ENCODE data around the gene COLEC12.

Gene COLEC12

GRCh38 chr18:449374-449773 is 51.1 kb downstream of the COLEC12 start:
- TF ChIP-seq POLR2A (IDR thresholded peaks at IDR 0.05; ENCODE audit: extremely low read depth, insufficient read length) (no peak), CTCF (IDR thresholded peaks at IDR 0.05; ENCODE audit: low read depth, low read length) (no peak), MYC (IDR thresholded peaks at IDR 0.05; ENCODE audit: low read depth, low read length) (no peak)
- TF ChIP-seq, protein P1, sequence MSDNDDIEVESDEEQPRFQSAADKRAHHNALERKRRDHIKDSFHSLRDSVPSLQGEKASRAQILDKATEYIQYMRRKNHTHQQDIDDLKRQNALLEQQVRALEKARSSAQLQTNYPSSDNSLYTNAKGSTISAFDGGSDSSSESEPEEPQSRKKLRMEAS (IDR thresholded peaks at IDR 0.05; ENCODE audit: low read depth, low read length): no peak
- no peak overlapping the region for H3K4me3 ChIP-seq (ENCODE audit: low read depth, low read length)
- no peak for DNase-seq (ENCODE audit: low read depth)

GRCh38 chr18:448116-448790 is 52.2 kb downstream of the COLEC12 start:
- H3K4me3 ChIP-seq (ENCODE audit: low read depth, low read length): no peak overlapping the region
- DNase-seq (ENCODE audit: low read depth): no peak
- no peak for TF ChIP-seq CTCF (IDR thresholded peaks at IDR 0.05; ENCODE audit: low read depth, low read length)

GRCh38 chr18:446941-447560 is 53.5 kb downstream of the COLEC12 start:
- DNase-seq (ENCODE audit: low read depth): no peak
- TF ChIP-seq CTCF (IDR thresholded peaks at IDR 0.05; ENCODE audit: low read depth, low read length): no peak
- TF ChIP-seq, protein P1 (IDR thresholded peaks at IDR 0.05; ENCODE audit: low read depth, low read length): no peak
- TF ChIP-seq POLR2A (IDR thresholded peaks at IDR 0.05; ENCODE audit: extremely low read depth, insufficient read length): no peak
- no peak for TF ChIP-seq MYC (IDR thresholded peaks at IDR 0.05; ENCODE audit: low read depth, low read length)
- no peak overlapping the region for H3K4me3 ChIP-seq (ENCODE audit: low read depth, low read length)

DNA sequence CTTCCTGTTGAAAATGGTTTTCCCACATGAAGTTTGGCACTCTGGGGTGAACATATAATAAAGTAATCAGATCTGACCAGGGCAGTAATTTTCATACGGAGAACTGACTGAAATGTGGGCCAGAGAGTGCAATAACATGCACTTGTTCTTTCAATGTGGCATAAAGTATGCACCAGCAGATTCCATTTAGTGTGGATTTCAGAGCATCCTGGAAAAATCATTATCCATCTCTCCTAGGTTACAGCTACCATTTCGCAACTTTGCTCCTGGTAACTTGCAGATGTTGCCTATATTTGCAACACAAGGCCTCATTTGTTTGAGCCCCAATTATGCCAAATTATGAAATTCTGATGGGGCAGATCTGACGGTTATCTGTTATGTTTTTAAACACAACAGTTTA is 55.4 kb downstream of the COLEC12 start:
- DNase-seq (ENCODE audit: low read depth): no peak
- no peak for TF ChIP-seq CTCF (IDR thresholded peaks at IDR 0.05; ENCODE audit: low read depth, low read length)
- no peak for TF ChIP-seq POLR2A (IDR thresholded peaks at IDR 0.05; ENCODE audit: extremely low read depth, insufficient read length)
- TF ChIP-seq MYC (IDR thresholded peaks at IDR 0.05; ENCODE audit: low read depth, low read length): no peak
- TF ChIP-seq, protein P1 (IDR thresholded peaks at IDR 0.05; ENCODE audit: low read depth, low read length): no peak
- H3K4me3 ChIP-seq (ENCODE audit: low read depth, low read length): no peak overlapping the region

DNA sequence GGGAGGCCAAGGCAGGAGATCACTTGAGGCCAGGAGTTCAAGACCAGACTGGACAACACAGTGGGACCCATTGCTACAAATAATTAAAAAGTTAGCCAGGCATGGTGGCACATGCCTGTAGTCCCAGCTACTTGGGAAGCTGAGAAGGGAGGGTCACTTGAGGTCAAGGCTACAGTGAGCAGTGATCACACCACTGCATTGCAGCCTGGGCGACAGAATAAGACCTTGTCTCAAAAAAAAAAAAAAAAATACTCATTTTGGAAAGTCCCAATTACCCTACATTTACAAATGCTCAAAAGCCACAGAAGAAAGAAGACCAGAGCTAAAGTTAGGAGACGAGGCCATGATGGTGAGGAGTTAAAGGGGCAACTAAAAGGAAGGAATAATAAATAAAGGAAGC is 61.9 kb downstream of the COLEC12 start:
- no peak for DNase-seq (ENCODE audit: low read depth)
- TF ChIP-seq, protein P1 (IDR thresholded peaks at IDR 0.05; ENCODE audit: low read depth, low read length): no peak
- TF ChIP-seq CTCF (IDR thresholded peaks at IDR 0.05; ENCODE audit: low read depth, low read length): no peak
- no peak for TF ChIP-seq POLR2A (IDR thresholded peaks at IDR 0.05; ENCODE audit: extremely low read depth, insufficient read length)
- no peak for TF ChIP-seq MYC (IDR thresholded peaks at IDR 0.05; ENCODE audit: low read depth, low read length)
- H3K4me3 ChIP-seq (ENCODE audit: low read depth, low read length): no peak overlapping the region
